ENCODE measurements around the gene SEMA3E. TPM values are rescaled to one million over a fixed set of nuclear protein-coding genes. Genes with fewer than 3 reads are reported as not detected.

Gene SEMA3E
- total and polyA plus RNA-seq, 10 of the 15 experiments (the other 5 are each of a cell fraction or from before 2014, with no cell fraction given) = 0.08 to 2.0 (median 0.82) TPM

- TF ChIP-seq RELB (IDR thresholded peaks at IDR 0.05; ENCODE audit: low read depth) (no peak), SMARCA5 (IDR thresholded peaks at IDR 0.05) (no peak), DPF2 (IDR thresholded peaks at IDR 0.05) (no peak), SKIL (IDR thresholded peaks at IDR 0.05; ENCODE audit: low read depth, poor library complexity, severe bottlenecking) (no peak), ZSCAN29 (IDR thresholded peaks at IDR 0.05) (no peak), PAX5 (IDR thresholded peaks at IDR 0.05; ENCODE audit: borderline replicate concordance, low read depth, low read length) (no peak), ZNF274 (IDR thresholded peaks at IDR 0.05; ENCODE audit: insufficient read depth, insufficient read length) (no peak), SIN3A (IDR thresholded peaks at IDR 0.05; ENCODE audit: low read depth, low read length) (no peak), JUND (IDR thresholded peaks at IDR 0.05; ENCODE audit: low read depth, low read length) (no peak), CBX3 (IDR thresholded peaks at IDR 0.05; ENCODE audit: borderline replicate concordance, low read depth) (no peak)
These were observed 322.7 kb downstream of the SEMA3E start (continued) for GRCh38 chr7:83326223-83326622.

- H2AFZ ChIP-seq (ENCODE audit: control insufficient read depth, low read depth, low read length) = no peak overlapping the region
- H3K27ac ChIP-seq (ENCODE audit: control insufficient read depth, insufficient read depth) = no peak overlapping the region
- ChIA-PET RAD21 (ENCODE audit: unreplicated experiment) (no interaction called here), CTCF (interaction anchor here (1.2 kb wide), 1 partner anchor 10 kb away, joined by 3 read pairs; no protein-coding TSS in a partner anchor), SMC1A (ENCODE audit: uncharacterized antibody, unreplicated experiment) (no interaction called here), POLR2A (no interaction called here)
- BruUV-seq (replicated peaks) = no TSS peak
- FAIRE-seq (no peak), DNase-seq (ENCODE audit: low read depth, low spot score) (no peak), ATAC-seq (no peak)
- in situ Hi-C loops (cut with MboI) (no loop called here), intact Hi-C loops (cut with micrococcal nuclease; ENCODE audit: unreplicated experiment) (no loop called here)
- WGBS (ENCODE audit: insufficient coverage, insufficient replicate concordance, low lambda C conversion rate, missing lambda C conversion rate) = 88% methylated on average over 5 of the region's 5 CpGs
- H3K4me2 ChIP-seq (ENCODE audit: control insufficient read depth, insufficient read depth) = no peak overlapping the region
- H3K36me3 ChIP-seq (ENCODE audit: control insufficient read depth in 2 of 2, insufficient read depth in 2 of 2, low read length in 1 of 2) = no peaks in the 10 kb centered on the region
- no peak overlapping the region for H3K9ac ChIP-seq (ENCODE audit: control insufficient read depth, insufficient read depth, low read length)
- no peaks in the 10 kb centered on the region for H3K4me1 ChIP-seq (ENCODE audit: control insufficient read depth, insufficient read depth, low read length)
- no peaks in the 10 kb centered on the region for H3K79me2 ChIP-seq (ENCODE audit: control insufficient read depth, insufficient read depth, low read length)
- H3K9me3 ChIP-seq (replicated peaks; ENCODE audit: control insufficient read depth, insufficient read depth, low read length) = no peaks in the 10 kb centered on the region
- no peaks in the 10 kb centered on the region for H4K20me1 ChIP-seq (ENCODE audit: control insufficient read depth, insufficient read depth)
- no peaks in the 10 kb centered on the region for H3K27me3 ChIP-seq (replicated peaks in 1 of 2; ENCODE audit: control insufficient read depth in 2 of 2, insufficient read depth in 2 of 2, low read length in 1 of 2)
- no peak overlapping the region for H3K4me3 ChIP-seq
- TF ChIP-seq USF1 (IDR thresholded peaks at IDR 0.05; ENCODE audit: borderline replicate concordance, extremely low read length, insufficient read depth, low read depth, low read length) = no peak
- no peak for TF ChIP-seq KDM1A (IDR thresholded peaks at IDR 0.05; ENCODE audit: borderline replicate concordance)
- TF ChIP-seq RUNX3 (IDR thresholded peaks at IDR 0.05; ENCODE audit: low read length) = no peak
- TF ChIP-seq GABPA (IDR thresholded peaks at IDR 0.05; ENCODE audit: low read depth) = no peak
- TF ChIP-seq NR2C2 (IDR thresholded peaks at IDR 0.05; ENCODE audit: borderline replicate concordance, control insufficient read depth, insufficient read length, low read depth) = no peak
- no peak for TF ChIP-seq SMC3 (IDR thresholded peaks at IDR 0.05; ENCODE audit: borderline replicate concordance, low read length)
- no peak for TF ChIP-seq NR2F1 (conservative IDR thresholded peaks at IDR 0.05)
- no peak for TF ChIP-seq YY1 (IDR thresholded peaks at IDR 0.05; ENCODE audit: low read depth, low read length)
- TF ChIP-seq ELK1 (IDR thresholded peaks at IDR 0.05; ENCODE audit: low read depth, low read length) = no peak
- TF ChIP-seq RB1 (IDR thresholded peaks at IDR 0.05; ENCODE audit: borderline replicate concordance) = no peak
These were observed 323.9 kb downstream of the SEMA3E start for GRCh38 chr7:83325083-83325482.

Data from GM12878 (cell line).